ENCODE measurements around the gene PTPRK. TPM values are rescaled to one million over a fixed set of nuclear protein-coding genes. Genes with fewer than 3 reads are reported as not detected.

The PTPRK gene
- total RNA-seq, 4 donors from 2014 or later: 10.3 to 36.0 (median 20.5) TPM

- H3K9me3 ChIP-seq: no peaks in the 10 kb centered on the region
- no peak for DNase-seq
- H3K4me1 ChIP-seq: peaks cover 0 to 14% (median 0%) of the 10 kb centered on the region in 3 donors
- TF ChIP-seq POLR2A (IDR thresholded peaks at IDR 0.05): no peak
- no peak for TF ChIP-seq CTCF (IDR thresholded peaks at IDR 0.05)
- no peaks in the 10 kb centered on the region for H3K36me3 ChIP-seq
- H3K4me3 ChIP-seq: no peak overlapping the region
- H3K27me3 ChIP-seq: no peaks in the 10 kb centered on the region
- intact Hi-C loops (cut with DNase I): no loop called here
- 83 to 94% methylated on average over 1 of the region's 1 CpG for WGBS, 2 donors
- H3K27ac ChIP-seq: no peak overlapping the region
Observed at GRCh38 chr6:128427139-128427538, 93.3 kb downstream of the PTPRK start.

GRCh38 chr6:128425856-128426255 lies 94.5 kb downstream of the PTPRK start:
- intact Hi-C loops (cut with DNase I): no loop called here
- H3K27ac ChIP-seq: no peak overlapping the region

GRCh38 chr6:128422871-128423270 lies 97.5 kb downstream of the PTPRK start:
- H3K27ac ChIP-seq: no peak overlapping the region
- H3K36me3 ChIP-seq: no peaks in the 10 kb centered on the region
- no peak overlapping the region for H3K4me3 ChIP-seq
- intact Hi-C loops (cut with DNase I): no loop called here
- TF ChIP-seq CTCF (IDR thresholded peaks at IDR 0.05): no peak
- no peaks in the 10 kb centered on the region for H3K27me3 ChIP-seq
- peaks cover 0 to 5% (median 0%) of the 10 kb centered on the region in 3 donors for H3K9me3 ChIP-seq
- H3K4me1 ChIP-seq: peaks cover 0 to 17% (median 0%) of the 10 kb centered on the region in 3 donors
- 60 to 86% methylated on average over 1 of the region's 1 CpG for WGBS, 2 donors
- no peak for DNase-seq

More at GRCh38 chr6:128425856-128426255, 94.5 kb downstream of the PTPRK start:
- Histone ChIP-seq H3K27me3 (no peaks in the 10 kb centered on the region), H3K36me3 (no peaks in the 10 kb centered on the region), H3K4me3 (no peak overlapping the region), H3K9me3 (no peaks in the 10 kb centered on the region), H3K4me1 (peaks cover 0 to 17% (median 0%) of the 10 kb centered on the region in 3 donors)
- TF ChIP-seq POLR2A (IDR thresholded peaks at IDR 0.05) (no peak), CTCF (IDR thresholded peaks at IDR 0.05) (no peak)
- DNase-seq: no peak
- WGBS, 2 donors: 78 to 96% methylated on average over 2 of the region's 2 CpGs

GRCh38 chr6:128422200-128422599 lies 98.2 kb downstream of the PTPRK start:
- Histone ChIP-seq H3K4me3 (no peak overlapping the region), H3K27ac (no peak overlapping the region), H3K27me3 (no peaks in the 10 kb centered on the region), H3K9me3 (peaks cover 0 to 5% (median 0%) of the 10 kb centered on the region in 3 donors), H3K4me1 (peaks cover 0 to 13% (median 0%) of the 10 kb centered on the region in 3 donors), H3K36me3 (no peaks in the 10 kb centered on the region)
- DNase-seq: no peak
- TF ChIP-seq CTCF (IDR thresholded peaks at IDR 0.05) (no peak), POLR2A (IDR thresholded peaks at IDR 0.05) (no peak)
- intact Hi-C loops (cut with DNase I): no loop called here

GRCh38 chr6:128421788-128422187 lies 98.6 kb downstream of the PTPRK start:
- Histone ChIP-seq H3K4me1 (peaks cover 0 to 9% (median 0%) of the 10 kb centered on the region in 3 donors), H3K9me3 (peaks cover 0 to 5% (median 0%) of the 10 kb centered on the region in 3 donors), H3K27me3 (no peaks in the 10 kb centered on the region), H3K4me3 (no peak overlapping the region), H3K27ac (no peak overlapping the region), H3K36me3 (no peaks in the 10 kb centered on the region)
- intact Hi-C loops (cut with DNase I): no loop called here
- WGBS, 2 donors: 76 to 82% methylated on average over 3 of the region's 3 CpGs
- DNase-seq: no peak
- TF ChIP-seq POLR2A (IDR thresholded peaks at IDR 0.05) (no peak), CTCF (IDR thresholded peaks at IDR 0.05) (no peak)
